Smooth muscle cell (in vitro differentiated cells): Measurements from ENCODE around the gene PLAU. TPM values are rescaled to one million over a fixed set of nuclear protein-coding genes. Genes with fewer than 3 reads are reported as not detected.

ENCODE experiments used
- DNase-seq: peaks from one replicate; lab custom pipeline; 2025; ENCODE audit not compliant: unreplicated experiment; lab: John Stamatoyannopoulos, UW
- H2AFZ ChIP-seq: fragments of 200-600 bp; sonication (generic); 2 replicates; pipeline ENCODE4 v1.6.0; 2016; ENCODE audit warnings: antibody characterized with exemption, low read depth, mild to moderate bottlenecking
- H3F3A ChIP-seq: fragments of 200-600 bp; sonication (generic); 2 replicates; pipeline ENCODE4 v1.6.0; 2017; ENCODE audit warnings: antibody characterized with exemption, low read depth
- H3K27ac ChIP-seq: fragments of 200-600 bp; sonication (generic); 2 replicates; pipeline ENCODE4 v1.5.1; 2016; ENCODE audit warnings: low read depth, mild to moderate bottlenecking
- H3K27me3 ChIP-seq: fragments of 200-600 bp; sonication (generic); 2 replicates; pipeline ENCODE4 v1.6.1; 2016; ENCODE audit warnings: low read depth, mild to moderate bottlenecking
- H3K36me3 ChIP-seq: fragments of 200-600 bp; sonication (generic); 2 replicates; pipeline ENCODE4 v1.5.1; 2016; ENCODE audit warnings: low read depth
- H3K4me1 ChIP-seq: fragments of 200-600 bp; sonication (generic); 2 replicates; pipeline ENCODE4 v1.5.1; 2016; ENCODE audit warnings: low read depth
- H3K4me2 ChIP-seq: fragments of 200-600 bp; sonication (generic); 2 replicates; pipeline ENCODE4 v1.6.0; 2016; ENCODE audit warnings: mild to moderate bottlenecking
- H3K4me3 ChIP-seq: fragments of 200-600 bp; sonication (generic); 2 replicates; pipeline ENCODE4 v1.5.1; 2016; ENCODE audit warnings: mild to moderate bottlenecking
- H3K79me2 ChIP-seq: fragments of 200-600 bp; sonication (generic); 2 replicates; pipeline ENCODE4 v1.6.0; 2016; ENCODE audit warnings: low read depth, mild to moderate bottlenecking
- H3K9ac ChIP-seq: fragments of 200-600 bp; sonication (generic); 2 replicates; pipeline ENCODE4 v1.6.0; 2016; ENCODE audit warnings: low read depth
- H3K9me3 ChIP-seq: fragments of 200-600 bp; sonication (generic); replicated peaks from 2 replicates; pipeline ENCODE4 v1.5.1; 2016; ENCODE audit warnings: low read depth
- H4K20me1 ChIP-seq: fragments of 200-600 bp; sonication (generic); 2 replicates; pipeline ENCODE4 v1.6.0; 2016; ENCODE audit warnings: low read depth
- WGBS: methylation state at CpG from one replicate; pipeline ENCODE4 v1.1.7; 2016; ENCODE audit warnings: low lambda C conversion rate; 5-methylcytosine and 5-hydroxymethylcytosine counted together
- polyA plus RNA-seq: library from polyadenylated mRNA; unstranded; fragments of >200 nt; fragmentation: Nextera tagmentation; extraction: Ambion mirVana; gene quantifications from 2 replicates; pipeline ENCODE4 v1.2.1, GENCODE V29; 2016
- total RNA-seq: library from RNA; depleted of rRNA; stranded (reverse); fragments of >200 nt; gene quantifications from 2 replicates; pipeline ENCODE4 v1.2.3, GENCODE V29; 2014
- TF ChIP-seq, protein P1 (sequence below): fragments of 200-600 bp; sonication (generic); IDR thresholded peaks from 2 replicates; pipeline ENCODE4 v1.5.1; 2017; ENCODE audit warnings: borderline replicate concordance, mild to moderate bottlenecking, antibody characterized with exemption; ENCODE audit not compliant: insufficient read depth, poor library complexity, severe bottlenecking

The PLAU gene
- total and polyA plus RNA-seq, 2 experiments from 2014 or later: 9.2 to 10.7 TPM

DNA sequence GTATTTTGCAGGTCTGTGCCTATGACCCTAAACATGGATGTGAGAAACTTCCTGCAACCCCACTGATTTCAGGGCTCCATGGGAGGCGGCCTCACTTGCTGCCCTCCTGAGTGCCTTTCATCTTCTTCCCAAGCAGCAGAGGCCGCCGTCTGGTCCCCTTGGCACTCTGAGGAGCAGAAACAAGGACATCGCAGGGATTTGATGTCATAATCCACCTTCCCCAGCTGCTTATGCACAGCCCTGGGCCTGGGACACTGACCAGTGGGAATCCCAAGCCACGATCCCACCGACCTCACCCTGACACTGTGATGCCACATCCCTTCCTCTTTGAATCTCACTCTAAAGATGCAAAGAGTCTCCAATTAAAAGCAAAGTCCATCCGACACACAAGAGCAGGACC is 44.3 kb upstream of the PLAU start:
- no peak overlapping the region for H2AFZ ChIP-seq
- peaks cover 17% of the 10 kb centered on the region for H4K20me1 ChIP-seq
- no peaks in the 10 kb centered on the region for H3K27me3 ChIP-seq
- H3K79me2 ChIP-seq: peaks cover 3% of the 10 kb centered on the region
- no peaks in the 10 kb centered on the region for H3K4me1 ChIP-seq
- no peak overlapping the region for H3K27ac ChIP-seq
- H3K4me2 ChIP-seq: no peak overlapping the region
- H3K36me3 ChIP-seq: no peaks in the 10 kb centered on the region
- no peaks in the 10 kb centered on the region for H3K9me3 ChIP-seq
- H3F3A ChIP-seq: no peaks in the 10 kb centered on the region
- TF ChIP-seq, protein P1, sequence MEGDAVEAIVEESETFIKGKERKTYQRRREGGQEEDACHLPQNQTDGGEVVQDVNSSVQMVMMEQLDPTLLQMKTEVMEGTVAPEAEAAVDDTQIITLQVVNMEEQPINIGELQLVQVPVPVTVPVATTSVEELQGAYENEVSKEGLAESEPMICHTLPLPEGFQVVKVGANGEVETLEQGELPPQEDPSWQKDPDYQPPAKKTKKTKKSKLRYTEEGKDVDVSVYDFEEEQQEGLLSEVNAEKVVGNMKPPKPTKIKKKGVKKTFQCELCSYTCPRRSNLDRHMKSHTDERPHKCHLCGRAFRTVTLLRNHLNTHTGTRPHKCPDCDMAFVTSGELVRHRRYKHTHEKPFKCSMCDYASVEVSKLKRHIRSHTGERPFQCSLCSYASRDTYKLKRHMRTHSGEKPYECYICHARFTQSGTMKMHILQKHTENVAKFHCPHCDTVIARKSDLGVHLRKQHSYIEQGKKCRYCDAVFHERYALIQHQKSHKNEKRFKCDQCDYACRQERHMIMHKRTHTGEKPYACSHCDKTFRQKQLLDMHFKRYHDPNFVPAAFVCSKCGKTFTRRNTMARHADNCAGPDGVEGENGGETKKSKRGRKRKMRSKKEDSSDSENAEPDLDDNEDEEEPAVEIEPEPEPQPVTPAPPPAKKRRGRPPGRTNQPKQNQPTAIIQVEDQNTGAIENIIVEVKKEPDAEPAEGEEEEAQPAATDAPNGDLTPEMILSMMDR: no peak
- no peak overlapping the region for H3K9ac ChIP-seq
- 94% methylated on average over 7 of the region's 7 CpGs for WGBS
- no peak for DNase-seq
- no peak overlapping the region for H3K4me3 ChIP-seq

GRCh38 chr10:73867126-73867807 is 43.7 kb upstream of the PLAU start:
- H3K27ac ChIP-seq: no peak overlapping the region
- 79% methylated on average over 10 of the region's 10 CpGs for WGBS
- H4K20me1 ChIP-seq: peaks cover 22% of the 10 kb centered on the region
- H3K79me2 ChIP-seq: peaks cover 3% of the 10 kb centered on the region
- DNase-seq: no peak
- no peaks in the 10 kb centered on the region for H3K36me3 ChIP-seq
- no peaks in the 10 kb centered on the region for H3K27me3 ChIP-seq
- no peaks in the 10 kb centered on the region for H3K4me1 ChIP-seq
- no peak overlapping the region for H3K4me3 ChIP-seq
- H3K4me2 ChIP-seq: no peak overlapping the region
- no peaks in the 10 kb centered on the region for H3F3A ChIP-seq
- H3K9ac ChIP-seq: no peak overlapping the region
- TF ChIP-seq, protein P1: no peak
- H2AFZ ChIP-seq: no peak overlapping the region
- no peaks in the 10 kb centered on the region for H3K9me3 ChIP-seq

GRCh38 chr10:73867871-73868631 is 42.9 kb upstream of the PLAU start:
- Histone ChIP-seq H3K4me3 (no peak overlapping the region), H3K27me3 (no peaks in the 10 kb centered on the region), H4K20me1 (peaks cover 22% of the 10 kb centered on the region), H3K27ac (no peak overlapping the region), H3K4me2 (no peak overlapping the region), H2AFZ (no peak overlapping the region), H3K36me3 (no peaks in the 10 kb centered on the region), H3K4me1 (no peaks in the 10 kb centered on the region), H3K9ac (no peak overlapping the region), H3K9me3 (no peaks in the 10 kb centered on the region), H3K79me2 (peaks cover 3% of the 10 kb centered on the region), H3F3A (no peaks in the 10 kb centered on the region)
- TF ChIP-seq, protein P1: no peak
- 96% methylated on average over 11 of the region's 11 CpGs for WGBS
- no peak for DNase-seq
